ENCODE data around the gene SPATA6L.
A peak's percentile ranks its signal among the peaks of the same experiment; 100 is the strongest.

The SPATA6L gene

DNA sequence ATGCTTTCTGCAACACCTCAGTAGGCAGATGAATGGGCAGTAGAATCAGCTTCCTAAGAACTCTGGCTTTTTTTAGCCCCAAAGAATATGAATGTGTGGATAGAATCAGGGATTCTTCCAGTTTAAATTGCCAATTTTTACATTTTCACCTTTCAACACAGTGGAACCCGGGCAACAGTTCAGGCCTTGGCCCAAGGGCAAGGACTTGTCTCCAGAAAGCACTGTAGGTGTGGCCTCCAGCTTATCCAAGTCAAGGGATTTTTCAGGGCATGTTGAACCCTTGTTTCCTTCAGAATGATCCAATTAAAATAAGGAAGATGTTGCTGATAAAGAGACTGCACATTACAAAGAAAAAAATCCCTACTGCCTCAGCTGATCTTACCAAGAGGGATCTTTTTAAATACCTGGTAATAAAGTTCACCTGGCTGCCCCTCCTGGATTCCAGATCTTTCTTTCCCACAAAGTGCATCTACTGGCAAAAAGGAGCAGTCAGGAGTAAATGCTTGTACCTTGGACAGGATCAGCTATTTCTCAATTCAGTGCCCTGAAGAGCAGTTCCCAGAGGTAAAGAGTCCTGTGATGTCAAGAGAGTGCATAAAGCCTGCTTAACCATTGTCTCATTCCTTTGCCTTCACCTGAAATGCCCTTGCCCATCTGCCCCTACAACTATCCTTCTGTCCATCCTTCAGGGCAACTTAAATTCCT, 84.3 kb downstream of the SPATA6L start:
- no peak for DNase-seq

GRCh38 chr9:4581035-4581760, 85.1 kb downstream of the SPATA6L start:
- no peak for DNase-seq

DNA sequence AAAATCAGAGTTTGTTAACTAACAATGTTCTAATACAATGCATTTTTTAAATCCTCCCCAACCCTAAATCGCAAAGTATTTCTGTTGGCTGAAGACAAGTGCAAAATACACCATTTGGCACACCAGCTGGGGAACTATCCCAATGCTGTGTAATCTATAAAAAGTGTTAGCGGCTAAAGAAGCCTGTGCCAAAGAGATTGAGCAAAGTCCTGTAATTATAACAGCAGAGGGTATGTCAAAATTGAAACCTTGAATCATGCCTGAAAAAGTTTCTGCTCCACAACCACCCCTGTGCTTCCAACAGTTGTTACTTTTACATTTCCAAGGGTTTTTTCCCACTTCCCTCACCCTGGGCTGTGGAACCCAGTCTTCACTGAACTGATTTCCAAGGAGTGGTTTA, 87.3 kb downstream of the SPATA6L start:
- no peak for DNase-seq

DNA sequence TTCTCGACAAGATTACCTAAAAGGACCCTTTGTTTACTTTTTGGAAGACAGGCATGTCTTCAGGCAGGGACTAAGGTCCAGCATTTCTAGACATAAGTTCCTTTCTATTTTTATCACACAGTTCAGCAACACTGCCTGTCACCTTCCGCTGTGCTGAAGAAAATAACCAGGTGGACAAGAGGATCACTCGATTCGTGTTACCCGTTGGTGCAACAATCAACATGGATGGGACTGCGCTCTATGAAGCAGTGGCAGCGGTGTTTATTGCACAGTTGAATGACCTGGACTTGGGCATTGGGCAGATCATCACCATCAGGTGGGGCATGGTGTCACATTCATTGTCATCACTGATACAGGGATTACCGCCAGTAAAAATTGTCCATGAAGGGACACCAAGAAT, 89.8 kb downstream of the SPATA6L start:
- DNase-seq, result no peak

GRCh38 chr9:4575997-4576396, 90.3 kb downstream of the SPATA6L start:
- no peak for DNase-seq

DNA sequence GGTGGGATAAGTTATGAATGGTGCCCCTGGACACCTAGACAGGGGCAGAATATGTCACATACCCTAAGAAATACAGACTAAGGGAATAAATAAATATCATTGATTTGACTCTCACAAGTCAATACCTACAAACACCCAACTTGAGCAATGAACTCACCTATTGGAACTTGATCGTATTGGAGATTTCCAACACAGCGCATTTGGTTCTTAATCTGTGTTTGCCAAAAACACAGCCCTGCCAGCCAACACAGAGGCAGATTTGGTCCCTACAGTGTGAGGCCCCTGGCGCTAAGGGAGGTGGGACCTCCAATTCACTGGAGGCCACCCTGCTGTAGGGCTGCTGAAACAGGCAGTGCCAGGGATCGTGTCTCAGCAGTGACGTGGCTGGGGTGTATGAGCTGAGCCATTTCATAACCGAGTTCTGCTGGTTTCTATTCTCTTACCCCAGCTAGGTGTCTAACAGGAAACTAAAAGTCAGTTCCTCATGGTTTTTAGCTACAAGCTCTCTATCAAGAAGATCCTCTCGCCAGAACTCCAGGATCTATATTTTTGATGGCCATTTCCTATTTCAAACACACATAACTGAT, 91.5 kb downstream of the SPATA6L start:
- no peak for DNase-seq

DNA sequence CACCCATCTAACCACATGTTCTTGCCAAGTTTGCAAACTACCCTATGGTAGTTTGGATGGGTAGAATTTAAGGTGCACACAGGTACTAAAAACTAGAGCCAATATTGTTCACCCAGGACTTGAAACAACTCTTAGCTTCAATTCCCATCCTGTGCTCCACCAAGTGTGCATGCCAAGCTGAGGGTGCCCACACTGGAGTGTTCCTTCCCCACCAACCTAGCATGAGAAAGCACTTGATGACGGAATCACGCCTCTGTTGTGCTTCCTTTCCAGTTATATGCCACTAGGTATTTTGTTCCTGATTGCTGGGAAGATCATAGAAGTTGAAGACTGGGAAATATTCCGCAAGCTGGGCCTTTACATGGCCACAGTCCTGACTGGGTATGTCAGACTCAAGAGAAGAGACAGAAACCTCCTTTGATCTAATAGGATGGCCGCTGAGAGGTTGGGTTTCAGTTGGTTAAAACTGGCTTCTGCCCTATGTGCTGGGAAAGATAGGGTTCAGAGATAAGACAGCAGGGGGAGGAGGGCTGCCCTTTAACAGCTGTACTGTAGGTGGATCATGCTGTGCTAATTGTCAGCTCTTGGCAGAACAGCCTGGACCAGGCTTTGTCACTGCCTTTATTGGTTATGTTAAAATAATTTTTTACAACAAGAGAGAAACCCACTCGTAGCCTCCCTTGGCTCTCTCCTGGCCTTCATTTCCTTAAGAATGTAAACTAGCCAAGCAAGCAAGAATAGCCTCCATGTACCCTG, 92.5 kb downstream of the SPATA6L start:
- peak in 2 of 3 experiments; percentile 41 to 80 for DNase-seq

- no peak for DNase-seq
These were observed 93.1 kb downstream of the SPATA6L start for GRCh38 chr9:4573176-4573575.

DNA sequence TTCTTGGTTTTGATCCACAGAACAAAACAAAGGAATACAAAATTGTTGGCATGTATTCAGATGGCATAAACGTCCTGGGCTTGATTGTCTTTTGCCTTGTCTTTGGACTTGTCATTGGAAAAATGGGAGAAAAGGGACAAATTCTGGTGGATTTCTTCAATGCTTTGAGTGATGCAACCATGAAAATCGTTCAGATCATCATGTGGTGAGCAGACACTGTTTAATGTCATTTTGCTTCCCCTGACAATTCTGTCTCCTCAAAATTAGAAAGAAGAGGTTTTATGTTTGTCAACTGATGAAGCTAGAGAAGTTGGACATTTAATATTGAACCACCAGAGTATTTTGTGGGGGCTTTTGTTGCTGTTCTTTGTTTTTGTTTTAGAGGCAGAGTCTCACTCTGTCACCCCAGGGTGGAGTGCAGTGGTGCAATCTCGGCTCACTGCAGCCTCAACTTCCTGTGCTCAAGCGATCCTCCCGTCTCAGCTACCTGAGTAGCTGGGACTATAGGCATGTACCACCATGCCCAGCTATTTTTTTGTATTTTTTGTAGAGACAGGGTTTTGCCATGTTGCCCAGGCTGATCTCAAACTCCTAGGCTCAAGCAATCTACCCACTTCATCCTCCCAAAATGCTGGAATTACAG, 94.0 kb downstream of the SPATA6L start:
- no peak for DNase-seq

DNA sequence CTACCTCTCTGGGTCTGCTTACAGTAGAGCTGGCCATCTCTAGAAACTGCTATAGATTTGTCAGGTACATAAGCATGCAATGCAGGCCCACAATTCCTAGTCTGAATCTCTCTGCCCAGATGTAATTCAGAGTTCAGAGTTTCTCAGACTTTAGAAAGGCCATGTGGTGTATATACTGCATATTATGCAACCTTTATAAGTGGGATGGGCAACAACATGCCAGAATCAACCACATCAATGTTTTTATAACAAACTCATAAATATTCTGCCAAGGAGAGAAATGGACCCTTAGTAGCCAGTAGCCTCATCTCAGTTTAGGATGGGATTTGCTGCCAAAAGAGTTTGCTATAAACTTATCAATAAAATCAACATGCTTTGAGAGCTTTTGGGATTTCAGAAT, 97.2 kb downstream of the SPATA6L start:
- no peak for DNase-seq

DNA sequence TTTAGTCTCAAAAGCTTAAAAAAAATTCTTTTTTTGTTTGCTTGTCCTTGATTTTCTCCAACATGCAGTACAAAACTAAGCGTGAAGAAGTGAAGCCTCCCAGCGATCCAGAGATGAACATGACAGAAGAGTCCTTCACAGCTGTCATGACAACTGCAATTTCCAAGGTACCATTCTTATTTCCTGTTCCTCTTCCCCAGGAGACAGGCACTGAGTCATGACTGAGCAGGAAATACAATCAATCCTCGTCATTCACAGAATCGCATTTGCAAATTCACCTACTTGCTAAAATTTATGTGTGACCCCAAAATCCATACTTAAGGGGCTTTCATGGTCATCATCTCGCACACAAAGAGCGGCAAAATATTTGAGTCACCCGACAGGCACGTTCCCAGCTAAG, 98.7 kb downstream of the SPATA6L start:
- no peak for DNase-seq

- no peak for DNase-seq
These were observed 99.5 kb downstream of the SPATA6L start for GRCh38 chr9:4566806-4567205.

DNA sequence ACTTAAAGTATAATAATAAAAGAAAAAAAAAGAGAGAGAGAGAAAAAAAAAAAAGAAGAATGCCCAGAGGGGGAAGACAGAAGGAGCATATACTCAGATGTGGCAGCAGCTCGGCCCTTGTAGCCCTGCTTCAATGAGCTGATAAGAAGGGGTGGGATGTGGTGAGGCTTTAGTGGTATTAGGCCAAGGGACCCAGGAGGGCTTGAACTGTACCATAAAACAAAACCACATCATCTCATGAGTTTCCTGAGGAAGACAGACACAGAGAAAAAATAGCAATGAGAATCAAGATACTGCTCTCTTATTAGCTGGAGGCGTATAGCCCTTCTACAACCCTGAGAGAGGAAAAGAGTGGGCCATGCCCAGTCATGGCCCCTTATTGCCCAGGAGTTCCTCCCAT, 103.2 kb downstream of the SPATA6L start:
- no peak for DNase-seq

DNA sequence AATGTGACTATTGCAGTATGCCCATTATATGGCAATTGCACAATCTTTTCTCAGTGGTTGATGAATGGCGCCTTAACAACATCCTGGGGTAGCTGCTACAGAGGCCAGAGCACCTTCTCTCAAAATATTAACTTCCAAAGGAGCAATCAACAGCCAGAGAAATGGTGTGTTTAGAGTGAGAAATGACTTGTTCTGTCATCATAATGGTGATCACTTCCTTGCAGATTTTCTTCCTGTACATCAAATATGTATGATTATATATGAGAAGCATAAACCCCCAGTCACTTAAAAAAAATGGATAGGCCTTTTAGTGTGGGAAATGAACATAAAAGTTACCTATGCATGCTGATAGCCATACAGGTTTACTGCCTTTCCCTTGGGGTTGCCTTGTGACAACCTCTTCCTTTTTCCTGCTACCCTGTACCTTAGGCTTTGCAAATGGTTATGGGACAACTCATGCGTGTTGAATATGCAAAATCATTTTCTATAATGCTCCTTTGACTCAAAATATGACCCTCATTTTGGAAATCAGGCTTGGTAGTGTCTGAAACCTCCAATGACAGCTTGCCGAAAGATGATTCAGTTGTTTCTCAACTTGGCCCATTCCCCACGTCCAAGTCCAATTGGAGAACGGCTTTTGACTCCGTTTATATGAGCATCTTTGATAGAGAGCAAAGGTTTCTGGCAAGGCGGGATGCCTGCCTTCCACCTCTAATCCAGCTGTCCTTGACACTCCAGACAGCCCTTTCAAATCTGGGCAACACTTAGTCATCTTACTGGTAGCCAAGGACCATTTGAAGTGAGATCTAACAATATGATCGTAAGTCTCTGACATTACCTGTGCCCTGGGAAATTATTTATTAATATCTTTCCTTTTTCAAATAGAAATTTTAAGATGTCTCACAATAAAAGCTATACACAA, 106.8 kb downstream of the SPATA6L start:
- no peak for DNase-seq

GRCh38 chr9:4558371-4558998, 107.8 kb downstream of the SPATA6L start:
- no peak for DNase-seq

DNA sequence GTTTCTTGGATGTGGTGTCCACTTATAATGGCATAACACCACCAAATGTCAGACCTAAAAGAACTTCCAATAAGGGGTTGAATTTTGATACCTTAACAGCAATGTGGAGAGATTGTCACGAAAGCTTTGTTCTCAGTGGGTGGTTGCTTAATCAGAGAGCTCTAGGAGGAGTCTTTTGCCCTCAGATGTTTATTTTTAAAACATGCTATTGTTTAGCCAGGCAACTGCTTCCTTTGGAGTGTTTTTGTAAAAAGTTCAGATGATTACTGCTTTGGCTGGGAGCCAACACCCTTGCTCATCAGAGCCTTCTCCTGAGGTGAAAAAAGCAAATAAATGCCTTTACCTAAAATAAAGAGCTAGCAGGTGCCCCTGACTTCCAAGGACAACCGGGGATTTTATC, 111.0 kb downstream of the SPATA6L start:
- peak; percentile 13 to 51 (median 31) for DNase-seq

DNA sequence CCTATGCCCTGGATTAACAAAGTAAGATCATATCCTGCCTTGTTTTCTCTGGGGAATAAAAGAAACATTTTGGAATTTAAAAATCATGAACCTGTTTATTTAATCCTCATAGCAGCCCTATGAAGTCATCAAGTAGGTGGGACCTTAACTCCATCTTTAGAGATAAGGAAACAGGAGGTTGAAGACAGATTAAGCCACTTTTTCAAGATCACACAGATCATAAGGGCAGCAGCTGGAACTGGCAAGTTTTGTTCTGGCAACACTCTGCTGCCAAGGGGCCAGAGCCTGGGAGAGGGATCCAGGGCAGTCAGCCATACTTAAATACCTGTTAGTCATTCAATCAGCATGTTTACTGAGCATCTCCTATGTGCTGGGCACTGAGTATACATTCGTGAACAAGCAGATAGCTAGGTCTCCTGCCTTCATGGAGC, 112.3 kb downstream of the SPATA6L start:
- DNase-seq, result no peak

GRCh38 chr9:4550777-4551484, 115.3 kb downstream of the SPATA6L start:
- no peak for DNase-seq

DNA sequence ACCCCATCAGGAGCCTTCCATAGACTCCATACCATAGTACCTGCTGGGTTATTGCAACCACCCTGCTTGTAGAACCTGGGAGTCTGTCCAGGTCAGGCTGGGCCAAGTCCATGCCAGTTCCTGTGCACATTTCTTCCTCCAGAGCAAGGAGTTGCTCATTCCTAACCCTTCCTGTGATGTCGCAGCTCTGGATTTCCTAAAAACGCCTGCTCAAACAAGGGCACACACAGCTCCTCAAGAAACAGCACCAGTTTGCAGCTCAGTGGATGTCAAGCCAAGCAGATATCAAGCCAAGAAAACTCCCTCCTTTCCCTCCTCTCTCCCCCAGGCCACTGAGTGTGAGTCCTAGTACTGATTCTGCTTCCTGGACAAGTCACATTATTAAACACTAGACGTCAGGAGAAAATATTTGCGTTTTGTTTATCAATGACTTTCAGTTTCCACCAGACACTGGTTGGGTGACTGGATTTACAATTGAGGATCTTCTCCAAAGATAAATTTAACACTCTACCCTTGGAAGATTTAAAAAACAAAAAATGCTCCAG, 116.5 kb downstream of the SPATA6L start:
- DNase-seq, result no peak
